Measurements from ENCODE around the gene NOD2. TPM values are rescaled to one million over a fixed set of nuclear protein-coding genes. Genes with fewer than 3 reads are reported as not detected.
A peak's percentile ranks its signal among the peaks of the same experiment; 100 is the strongest.

The NOD2 gene
- total and polyA plus RNA-seq, 2 of the 13 experiments (the other 11 are each of a cell fraction or from before 2014, with no cell fraction given) = 0.27 to 0.81 TPM

DNA sequence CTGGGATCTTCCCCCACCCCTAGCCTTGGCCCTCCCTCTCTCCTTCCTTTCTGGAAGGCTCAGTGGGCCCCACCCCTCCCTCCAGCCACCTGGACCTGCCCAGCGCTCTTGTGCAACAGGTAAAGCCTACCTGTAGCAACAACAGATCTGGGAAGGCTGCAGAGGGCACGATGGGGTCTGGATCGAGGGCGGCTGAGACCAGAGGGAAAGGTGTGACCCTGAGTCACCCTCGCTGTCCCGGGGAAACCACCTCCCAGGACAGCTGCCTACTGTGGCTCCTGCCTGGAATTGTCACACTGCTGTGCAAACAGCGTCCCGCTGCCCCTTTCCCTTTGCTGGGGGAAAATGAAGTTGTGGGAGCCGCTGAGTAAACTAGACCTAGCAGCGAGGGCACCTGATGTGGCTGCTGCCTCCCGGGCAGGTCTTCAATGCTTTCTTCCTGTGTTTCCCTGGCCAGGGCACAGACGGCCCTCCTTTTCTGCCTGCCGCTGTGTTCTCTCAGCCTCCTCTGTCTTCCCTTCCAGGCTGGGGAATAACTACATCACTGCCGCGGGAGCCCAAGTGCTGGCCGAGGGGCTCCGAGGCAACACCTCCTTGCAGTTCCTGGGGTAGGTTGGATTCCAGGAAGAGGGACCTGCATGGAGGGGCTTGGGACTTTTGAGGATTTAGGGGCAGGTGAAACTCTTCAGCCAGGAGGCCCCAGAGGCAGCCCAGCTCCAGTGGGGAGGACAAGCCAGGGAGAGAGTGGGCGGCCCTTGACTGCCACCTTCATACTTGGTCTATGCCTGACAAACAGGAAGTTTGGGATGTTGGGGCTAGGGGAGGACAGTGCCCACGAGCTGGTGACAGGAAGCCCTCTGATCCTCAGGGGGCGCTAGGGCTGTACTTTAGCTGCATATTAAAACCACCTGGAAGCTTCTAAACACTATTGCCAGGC lies 26.3 kb downstream of the NOD2 start (continued):
- TF ChIP-seq KIAA2018 (CRISPR knock-in tag; IDR thresholded peaks at IDR 0.05; ENCODE audit: borderline replicate concordance) (no peak), ARHGAP35 (CRISPR knock-in tag; IDR thresholded peaks at IDR 0.05; ENCODE audit: borderline replicate concordance) (no peak), SMAD9 (CRISPR knock-in tag; IDR thresholded peaks at IDR 0.05) (no peak), ZNF317 (CRISPR knock-in tag; IDR thresholded peaks at IDR 0.05) (0 out of 2 replicates have a peak, but pooled peaks have one; percentile 54), NR3C1 (CRISPR knock-in tag; IDR thresholded peaks at IDR 0.05) (no peak), ZNF772 (CRISPR knock-in tag; IDR thresholded peaks at IDR 0.05) (peak; percentile 45; the same call in 1 of the 2 replicates), JARID2 (CRISPR knock-in tag; IDR thresholded peaks at IDR 0.05; ENCODE audit: insufficient replicate concordance) (no peak), POLR2AphosphoS2 (IDR thresholded peaks at IDR 0.05; ENCODE audit: low read depth, low read length) (no peak), ZNF441 (CRISPR knock-in tag; IDR thresholded peaks at IDR 0.05; ENCODE audit: borderline replicate concordance) (no peak), ZNF570 (CRISPR knock-in tag; IDR thresholded peaks at IDR 0.05; ENCODE audit: borderline replicate concordance) (no peak), FOXP1 (IDR thresholded peaks at IDR 0.05) (no peak), FOXP1 (CRISPR knock-in tag; IDR thresholded peaks at IDR 0.05) (no peak), ZNF558 (CRISPR knock-in tag; IDR thresholded peaks at IDR 0.05; ENCODE audit: borderline replicate concordance) (no peak), POLR2G (IDR thresholded peaks at IDR 0.05; ENCODE audit: low read depth, low read length) (0 out of 2 replicates have a peak, but pooled peaks have one; percentile 31), YEATS4 (CRISPR knock-in tag; IDR thresholded peaks at IDR 0.05; ENCODE audit: borderline replicate concordance) (no peak), ISX (CRISPR knock-in tag; conservative IDR thresholded peaks at IDR 0.05) (no peak), SMAD1 (CRISPR knock-in tag; IDR thresholded peaks at IDR 0.05; ENCODE audit: borderline replicate concordance, low read depth) (peak; percentile 28; the same call in 1 of the 2 replicates)
- TF ChIP-seq, protein P1, sequence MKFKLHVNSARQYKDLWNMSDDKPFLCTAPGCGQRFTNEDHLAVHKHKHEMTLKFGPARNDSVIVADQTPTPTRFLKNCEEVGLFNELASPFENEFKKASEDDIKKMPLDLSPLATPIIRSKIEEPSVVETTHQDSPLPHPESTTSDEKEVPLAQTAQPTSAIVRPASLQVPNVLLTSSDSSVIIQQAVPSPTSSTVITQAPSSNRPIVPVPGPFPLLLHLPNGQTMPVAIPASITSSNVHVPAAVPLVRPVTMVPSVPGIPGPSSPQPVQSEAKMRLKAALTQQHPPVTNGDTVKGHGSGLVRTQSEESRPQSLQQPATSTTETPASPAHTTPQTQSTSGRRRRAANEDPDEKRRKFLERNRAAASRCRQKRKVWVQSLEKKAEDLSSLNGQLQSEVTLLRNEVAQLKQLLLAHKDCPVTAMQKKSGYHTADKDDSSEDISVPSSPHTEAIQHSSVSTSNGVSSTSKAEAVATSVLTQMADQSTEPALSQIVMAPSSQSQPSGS (CRISPR knock-in tag; IDR thresholded peaks at IDR 0.05) = no peak
- TF ChIP-seq, protein P2, sequence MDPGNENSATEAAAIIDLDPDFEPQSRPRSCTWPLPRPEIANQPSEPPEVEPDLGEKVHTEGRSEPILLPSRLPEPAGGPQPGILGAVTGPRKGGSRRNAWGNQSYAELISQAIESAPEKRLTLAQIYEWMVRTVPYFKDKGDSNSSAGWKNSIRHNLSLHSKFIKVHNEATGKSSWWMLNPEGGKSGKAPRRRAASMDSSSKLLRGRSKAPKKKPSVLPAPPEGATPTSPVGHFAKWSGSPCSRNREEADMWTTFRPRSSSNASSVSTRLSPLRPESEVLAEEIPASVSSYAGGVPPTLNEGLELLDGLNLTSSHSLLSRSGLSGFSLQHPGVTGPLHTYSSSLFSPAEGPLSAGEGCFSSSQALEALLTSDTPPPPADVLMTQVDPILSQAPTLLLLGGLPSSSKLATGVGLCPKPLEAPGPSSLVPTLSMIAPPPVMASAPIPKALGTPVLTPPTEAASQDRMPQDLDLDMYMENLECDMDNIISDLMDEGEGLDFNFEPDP (CRISPR knock-in tag; conservative IDR thresholded peaks at IDR 0.05) = no peak

Measured in HepG2 (cell line).